Stimulated activated naive CD8-positive, alpha-beta T cell treated with anti-CD3 and anti-CD28 coated beads, Interleukin-15, Interleukin-2, amounts not matched to agents 100 ng/mL and 50 ng/mL, for 24 hours (primary cell): ENCODE data around the gene PKIG.
"Not testable (repeated sequence)": the region's sequence is repeated elsewhere in the genome, so short reads cannot be mapped to it uniquely, and the experiment has no call there.

Experiments used
- H3K27ac Mint-ChIP-seq: one replicate; pipeline ENCODE4 v1.8.0; 2021; ENCODE audit warnings: mild to moderate bottlenecking, mixed read lengths
- H3K27me3 Mint-ChIP-seq: one replicate; pipeline ENCODE4 v1.8.0; 2021; ENCODE audit warnings: mixed read lengths
- H3K36me3 Mint-ChIP-seq: one replicate; pipeline ENCODE4 v1.8.0; 2021; ENCODE audit warnings: low read depth, mixed read lengths
- H3K4me1 Mint-ChIP-seq: one replicate; pipeline ENCODE4 v1.8.0; 2021; ENCODE audit warnings: low read depth, mixed read lengths
- H3K4me3 Mint-ChIP-seq: one replicate; pipeline ENCODE4 v1.8.0; 2021; ENCODE audit warnings: mild to moderate bottlenecking, mixed read lengths
- H3K9me3 Mint-ChIP-seq: one replicate; pipeline ENCODE4 v1.8.0; 2021; ENCODE audit warnings: mixed read lengths

PKIG gene

DNA sequence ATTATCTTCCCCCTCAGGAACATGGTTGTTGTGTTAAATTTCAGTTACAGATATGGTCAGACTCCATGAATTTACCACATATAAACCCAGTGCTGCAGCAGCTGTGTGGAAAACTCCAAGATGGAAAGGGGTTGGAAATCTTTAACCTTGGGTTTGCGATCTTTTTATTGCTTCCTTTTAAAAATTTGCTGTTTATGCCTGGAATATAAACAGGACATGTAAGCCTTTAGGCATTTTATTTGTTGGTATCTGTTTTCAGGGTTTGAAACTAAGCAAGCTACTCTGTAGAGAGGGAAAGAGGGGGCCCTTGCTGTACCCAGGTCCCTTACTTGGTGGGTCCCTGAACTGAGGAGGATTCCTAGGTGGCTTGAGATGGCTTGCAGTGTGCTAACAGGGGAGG, 778 bp downstream of the PKIG start:
- peaks cover 48% of the 10 kb centered on the region for H3K4me1 Mint-ChIP-seq

GRCh38 chr20:44584162-44584561, 1.8 kb downstream of the PKIG start:
- Mint-ChIP-seq H3K4me1 (peaks cover 45% of the 10 kb centered on the region), H3K4me3 (peak overlapping the region; percentile 56), H3K9me3 (no peaks in the 10 kb centered on the region), H3K27ac (peak overlapping the region; percentile 50), H3K27me3 (no peaks in the 10 kb centered on the region), H3K36me3 (no peaks in the 10 kb centered on the region)

More for the DNA sequence above, 778 bp downstream of the PKIG start:
- Mint-ChIP-seq H3K36me3 (no peaks in the 10 kb centered on the region), H3K27me3 (no peaks in the 10 kb centered on the region), H3K4me3 (peak overlapping the region; percentile 56), H3K9me3 (no peaks in the 10 kb centered on the region), H3K27ac (peak overlapping the region; percentile 10)

DNA sequence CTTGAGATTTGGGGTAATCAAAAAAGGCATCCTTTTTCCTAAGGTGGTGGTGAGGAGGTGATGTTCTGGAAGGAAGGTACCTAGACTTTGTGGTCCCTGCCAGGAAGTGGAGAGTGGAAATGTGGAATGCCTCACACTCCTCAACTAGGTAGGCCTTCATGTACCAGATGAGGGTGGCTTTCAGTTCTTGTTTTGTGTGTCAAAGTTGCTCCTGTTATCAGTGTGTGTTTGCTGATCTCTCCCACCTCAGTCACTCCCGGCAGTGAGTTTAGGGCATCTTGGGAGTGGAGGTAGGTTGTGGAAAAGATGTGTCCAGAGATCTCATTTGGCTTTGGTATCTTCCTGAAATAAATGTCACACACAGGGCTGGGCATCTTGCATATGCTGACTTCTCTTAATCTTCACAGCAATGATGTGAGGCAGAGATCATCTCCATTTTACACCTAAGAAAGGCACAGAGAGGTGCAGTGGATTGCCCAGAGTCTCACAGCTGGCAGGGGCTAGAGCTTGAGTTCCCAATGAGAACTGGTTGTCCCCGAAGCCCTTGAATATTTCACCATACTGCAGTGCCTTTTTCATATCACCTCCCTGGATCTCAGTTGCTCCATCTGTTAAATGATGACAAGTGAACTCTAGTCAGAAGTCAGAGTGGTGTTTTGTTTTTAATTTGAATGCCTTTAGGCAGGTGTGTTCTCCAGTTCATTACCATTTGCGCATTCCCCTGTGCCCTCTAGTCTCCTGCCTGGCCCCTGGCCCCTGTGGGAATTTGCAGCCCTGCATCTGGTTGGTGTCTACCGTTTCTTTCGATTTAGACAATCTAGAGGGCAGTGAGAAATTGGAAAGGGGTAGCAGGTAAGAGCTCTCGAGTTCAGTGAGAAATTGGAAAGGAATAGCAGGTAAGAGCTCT, 2.9 kb downstream of the PKIG start:
- Mint-ChIP-seq H3K4me3 (peak overlapping the region; percentile 69), H3K9me3 (no peaks in the 10 kb centered on the region), H3K27ac (peak overlapping the region; percentile 73), H3K27me3 (no peaks in the 10 kb centered on the region), H3K4me1 (peaks cover 45% of the 10 kb centered on the region), H3K36me3 (no peaks in the 10 kb centered on the region)

DNA sequence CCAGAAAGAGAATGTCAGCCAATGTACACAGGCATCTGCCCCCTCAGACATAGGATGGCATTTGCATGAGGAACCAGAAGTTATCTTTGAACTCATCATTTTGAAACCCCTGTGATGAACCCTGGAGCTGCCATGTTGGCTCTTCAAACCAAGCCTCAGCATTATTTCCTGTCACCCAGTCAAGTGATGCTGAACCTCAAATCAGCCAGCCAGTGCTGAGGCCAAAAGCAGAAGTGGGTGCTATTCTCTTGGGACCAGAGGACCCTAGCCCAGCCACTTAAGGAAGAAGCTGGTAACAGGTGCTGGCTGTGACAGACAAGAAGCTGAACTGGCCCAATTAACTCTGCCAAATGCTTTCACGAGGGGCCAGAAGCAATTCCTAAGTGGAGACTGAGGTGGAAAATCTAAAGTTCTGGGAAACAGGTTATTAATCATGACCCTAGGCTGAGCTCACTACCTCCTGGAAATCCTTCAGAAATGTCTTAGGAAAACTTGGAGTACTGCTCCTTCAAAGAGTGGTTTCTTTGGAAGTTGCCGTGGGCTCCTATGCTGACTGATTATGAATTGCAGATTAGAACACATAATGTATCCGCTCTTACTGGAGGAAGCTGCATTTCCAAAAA, 4.0 kb downstream of the PKIG start:
- H3K27me3 Mint-ChIP-seq, result no peaks in the 10 kb centered on the region
- H3K27ac Mint-ChIP-seq, result no peak overlapping the region
- no peaks in the 10 kb centered on the region for H3K9me3 Mint-ChIP-seq
- no peaks in the 10 kb centered on the region for H3K36me3 Mint-ChIP-seq
- peak overlapping the region; percentile 9 for H3K4me3 Mint-ChIP-seq
- H3K4me1 Mint-ChIP-seq, result peaks cover 36% of the 10 kb centered on the region

DNA sequence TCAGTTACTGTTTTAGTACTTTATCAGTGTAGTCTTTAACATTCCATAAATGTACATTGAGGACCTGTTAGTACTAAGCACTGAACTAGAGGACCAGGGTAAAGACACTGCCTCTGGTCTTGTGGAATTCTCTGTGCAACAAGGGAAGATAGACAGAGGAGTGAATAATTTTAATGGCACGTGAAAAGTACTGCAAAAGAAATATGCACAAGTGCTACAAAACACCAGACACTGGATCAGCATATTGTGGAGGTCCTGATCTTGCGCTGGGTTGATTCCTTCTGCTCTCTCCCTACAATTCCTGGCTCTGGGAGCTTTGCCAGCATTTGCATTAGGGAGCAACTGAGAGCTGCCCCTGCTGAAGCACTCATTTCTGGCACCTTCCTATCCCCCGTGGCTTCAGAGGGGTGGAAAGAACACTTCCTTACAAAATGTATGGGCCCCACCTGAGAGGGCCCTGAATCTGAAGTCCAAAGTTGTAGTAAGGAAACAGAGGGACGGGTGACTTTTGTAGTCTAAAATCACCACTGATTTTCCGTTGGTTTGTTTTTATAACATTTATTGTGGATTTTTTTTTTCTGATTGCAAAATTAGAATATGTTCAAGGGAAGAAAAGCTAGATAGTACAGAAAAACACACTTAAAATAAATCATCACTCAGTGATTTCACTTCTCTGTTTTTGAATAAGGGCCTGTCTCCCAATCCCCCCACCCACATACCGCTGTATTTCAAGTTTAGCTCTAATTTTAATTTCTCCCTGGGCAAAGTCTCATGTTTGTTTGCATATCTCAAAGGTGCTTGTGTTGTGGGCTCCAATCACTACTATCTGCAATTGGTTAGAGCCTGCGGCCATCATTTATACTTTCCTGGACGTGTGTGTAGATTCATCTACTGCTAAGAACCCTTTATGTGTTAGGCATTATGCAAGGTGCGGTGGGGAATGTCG, 4.9 kb downstream of the PKIG start:
- Mint-ChIP-seq H3K27me3 (no peaks in the 10 kb centered on the region), H3K27ac (peak overlapping the region; percentile 65), H3K4me1 (peaks cover 28% of the 10 kb centered on the region), H3K9me3 (no peaks in the 10 kb centered on the region), H3K4me3 (peak overlapping the region; percentile 20), H3K36me3 (no peaks in the 10 kb centered on the region)

DNA sequence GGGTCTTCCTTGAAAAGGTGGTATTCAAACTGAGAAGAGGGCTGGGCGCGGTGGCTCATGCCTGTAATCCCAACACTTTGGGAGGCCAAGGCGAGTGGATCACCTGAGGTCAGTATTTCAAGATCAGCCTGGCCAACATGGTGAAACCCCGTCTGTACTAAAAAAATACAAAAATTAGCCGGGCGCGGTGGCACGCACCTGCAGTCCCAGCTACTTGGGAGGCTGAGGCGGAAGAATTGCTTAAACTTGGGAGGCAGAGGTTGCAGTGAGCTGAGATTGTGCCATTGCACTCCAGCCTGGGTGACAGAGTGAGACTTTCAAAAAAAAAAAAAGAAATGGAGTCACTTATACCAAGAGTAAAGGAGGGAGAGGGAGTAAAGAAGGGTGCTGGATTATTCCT, 5.9 kb downstream of the PKIG start:
- H3K27me3 Mint-ChIP-seq, H3K27ac Mint-ChIP-seq, H3K9me3 Mint-ChIP-seq, H3K36me3 Mint-ChIP-seq, H3K4me3 Mint-ChIP-seq: not testable (repeated sequence)
- H3K4me1 Mint-ChIP-seq, result peaks cover 28% of the 10 kb centered on the region

DNA sequence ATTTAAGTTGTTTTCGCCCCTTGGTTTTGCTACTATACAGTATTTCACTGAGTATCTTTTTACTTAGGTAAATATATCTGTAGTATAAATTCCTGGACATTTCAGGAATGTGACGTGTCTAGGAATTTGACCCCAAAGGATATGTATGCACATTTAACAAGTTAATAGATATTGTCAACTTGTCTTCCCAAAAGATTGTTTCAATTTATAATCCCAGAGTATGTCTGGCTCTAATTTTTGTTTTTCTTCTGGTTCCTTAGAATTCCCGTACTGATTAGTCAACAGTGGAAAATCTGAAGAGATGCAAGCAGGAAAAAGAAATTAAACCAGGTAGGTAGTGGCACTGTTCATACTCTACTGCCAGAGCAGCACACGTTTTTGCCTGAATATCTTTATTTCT, 7.2 kb downstream of the PKIG start:
- H3K27ac Mint-ChIP-seq, result no peak overlapping the region
- no peak overlapping the region for H3K4me3 Mint-ChIP-seq
- no peaks in the 10 kb centered on the region for H3K9me3 Mint-ChIP-seq
- peaks cover 29% of the 10 kb centered on the region for H3K4me1 Mint-ChIP-seq
- H3K27me3 Mint-ChIP-seq, result no peaks in the 10 kb centered on the region
- H3K36me3 Mint-ChIP-seq, result no peaks in the 10 kb centered on the region

GRCh38 chr20:44590980-44591778, 8.8 kb downstream of the PKIG start:
- peaks cover 26% of the 10 kb centered on the region for H3K4me1 Mint-ChIP-seq
- peak overlapping the region; percentile 11 for H3K27ac Mint-ChIP-seq

GRCh38 chr20:44592366-44592765, 10.0 kb downstream of the PKIG start:
- no peaks in the 10 kb centered on the region for H3K36me3 Mint-ChIP-seq
- peaks cover 29% of the 10 kb centered on the region for H3K4me1 Mint-ChIP-seq
- no peak overlapping the region for H3K4me3 Mint-ChIP-seq
- H3K27ac Mint-ChIP-seq, result no peak overlapping the region
- H3K9me3 Mint-ChIP-seq, result no peaks in the 10 kb centered on the region
- H3K27me3 Mint-ChIP-seq, result no peaks in the 10 kb centered on the region

More at GRCh38 chr20:44590980-44591778, 8.8 kb downstream of the PKIG start:
- Mint-ChIP-seq H3K36me3 (no peaks in the 10 kb centered on the region), H3K4me3 (no peak overlapping the region), H3K27me3 (no peaks in the 10 kb centered on the region), H3K9me3 (no peaks in the 10 kb centered on the region)

GRCh38 chr20:44593751-44594150, 11.4 kb downstream of the PKIG start:
- H3K36me3 Mint-ChIP-seq, result no peaks in the 10 kb centered on the region
- H3K27ac Mint-ChIP-seq, result peak overlapping the region; percentile 12
- no peaks in the 10 kb centered on the region for H3K27me3 Mint-ChIP-seq

GRCh38 chr20:44594730-44595129, 12.4 kb downstream of the PKIG start:
- no peaks in the 10 kb centered on the region for H3K27me3 Mint-ChIP-seq
- no peaks in the 10 kb centered on the region for H3K36me3 Mint-ChIP-seq
- H3K4me3 Mint-ChIP-seq, result no peak overlapping the region
- peak overlapping the region; percentile 83 for H3K27ac Mint-ChIP-seq
- peaks cover 41% of the 10 kb centered on the region for H3K4me1 Mint-ChIP-seq
- no peaks in the 10 kb centered on the region for H3K9me3 Mint-ChIP-seq

More at GRCh38 chr20:44593751-44594150, 11.4 kb downstream of the PKIG start:
- Mint-ChIP-seq H3K9me3 (no peaks in the 10 kb centered on the region), H3K4me3 (no peak overlapping the region), H3K4me1 (peaks cover 35% of the 10 kb centered on the region)

- H3K36me3 Mint-ChIP-seq, result no peaks in the 10 kb centered on the region
- no peaks in the 10 kb centered on the region for H3K27me3 Mint-ChIP-seq
- H3K9me3 Mint-ChIP-seq, result no peaks in the 10 kb centered on the region
- H3K4me1 Mint-ChIP-seq, result peaks cover 53% of the 10 kb centered on the region
- no peak overlapping the region for H3K4me3 Mint-ChIP-seq
- H3K27ac Mint-ChIP-seq, result no peak overlapping the region
These were observed 13.6 kb downstream of the PKIG start for GRCh38 chr20:44596010-44596409.

DNA sequence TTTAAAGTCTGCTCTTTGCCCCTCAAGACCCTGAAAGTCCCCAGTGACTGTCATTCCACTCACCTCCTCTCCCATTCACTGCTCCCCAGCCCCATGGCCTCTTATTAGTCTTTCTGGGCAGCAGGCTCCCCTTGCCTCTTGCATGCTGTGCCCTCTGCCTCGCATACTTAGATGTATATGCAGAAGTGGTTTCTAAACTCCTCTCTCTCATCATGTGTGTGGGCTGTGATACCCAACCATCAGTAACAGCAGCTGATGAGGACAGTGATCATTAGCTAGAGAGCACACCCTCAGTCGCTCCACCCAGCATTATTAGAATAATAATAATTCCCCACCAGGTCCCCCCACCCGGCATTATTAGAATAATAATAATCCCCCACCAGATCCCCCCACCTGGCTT, 14.5 kb downstream of the PKIG start:
- Mint-ChIP-seq H3K27ac (peak overlapping the region; percentile 58), H3K36me3 (no peaks in the 10 kb centered on the region), H3K27me3 (no peaks in the 10 kb centered on the region), H3K4me3 (no peak overlapping the region), H3K4me1 (peaks cover 58% of the 10 kb centered on the region), H3K9me3 (no peaks in the 10 kb centered on the region)

DNA sequence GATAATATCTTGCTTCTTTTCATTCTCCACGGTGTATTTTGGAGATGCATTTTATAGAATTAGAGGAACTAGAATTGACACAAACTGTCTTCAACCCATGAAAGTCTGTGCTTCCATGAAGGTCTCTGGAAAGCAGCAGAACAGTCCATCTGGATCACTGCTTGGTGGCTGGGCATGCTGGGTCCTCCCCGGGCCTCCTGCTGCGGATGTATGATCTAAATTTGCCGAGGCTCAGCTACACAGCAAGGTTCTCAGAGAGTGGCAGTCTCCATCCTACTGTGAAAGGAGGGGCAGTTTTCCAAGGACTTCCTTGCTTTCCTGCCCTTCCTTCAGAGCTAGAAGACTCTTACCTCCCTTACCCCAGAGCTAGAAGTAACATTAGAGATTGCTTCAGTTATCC, 15.1 kb downstream of the PKIG start:
- H3K27me3 Mint-ChIP-seq, result no peaks in the 10 kb centered on the region

More for the DNA sequence above, 15.1 kb downstream of the PKIG start:
- Mint-ChIP-seq H3K4me3 (no peak overlapping the region), H3K9me3 (no peaks in the 10 kb centered on the region), H3K27ac (no peak overlapping the region), H3K36me3 (no peaks in the 10 kb centered on the region), H3K4me1 (peaks cover 62% of the 10 kb centered on the region)
